ENCODE measurements around the gene GNG2.

The GNG2 gene

GRCh38 chr14:51860164-51860824 is at the start of gene GNG2:
Gene GNG2 (plus strand): TSS chr14:51860612. CDS start chr14:51950679, 90,067 bp downstream.
- peak; percentile 84 for DNase-seq

DNA sequence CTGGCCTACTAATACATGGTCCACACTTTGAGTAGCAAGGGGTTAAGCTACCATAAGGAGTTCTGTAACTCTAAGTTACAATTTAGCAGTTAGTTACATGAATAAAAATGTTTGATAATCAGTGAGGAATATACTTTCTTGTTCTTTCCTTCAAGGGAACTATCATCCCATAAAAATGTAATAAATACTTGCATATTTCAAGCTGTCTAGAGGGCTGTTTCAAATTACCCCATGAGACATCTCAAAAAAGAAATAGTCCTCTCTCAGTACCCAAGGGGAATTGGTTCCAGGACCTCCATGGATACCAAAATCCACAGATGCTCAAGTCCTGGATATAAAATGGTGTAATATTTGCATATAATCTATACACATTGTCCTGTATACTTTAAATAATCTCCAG is 48.7 kb upstream of the GNG2 start:
- no peak for DNase-seq

- no peak for DNase-seq
Measured at GRCh38 chr14:51816031-51816430, 44.4 kb upstream of the GNG2 start.

DNA sequence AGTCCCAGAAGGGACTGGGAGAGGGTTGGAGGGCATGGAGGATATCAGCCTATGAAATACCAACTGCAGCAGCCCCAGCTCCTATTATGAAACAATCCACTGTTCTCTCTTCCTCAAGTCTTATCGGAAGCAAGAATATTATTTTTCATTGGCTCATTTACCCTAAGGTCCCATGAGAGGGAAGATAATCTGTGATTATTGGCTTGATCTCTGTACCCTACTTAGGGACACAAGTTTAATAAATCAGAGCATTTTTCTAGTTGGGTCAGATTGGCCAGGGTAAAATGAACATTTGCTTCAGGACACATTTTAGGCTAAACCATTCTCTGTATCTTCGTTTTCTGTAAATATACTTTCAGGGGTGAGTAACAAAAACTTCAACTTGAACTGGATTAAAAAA is 43.1 kb upstream of the GNG2 start:
- no peak for DNase-seq

DNA sequence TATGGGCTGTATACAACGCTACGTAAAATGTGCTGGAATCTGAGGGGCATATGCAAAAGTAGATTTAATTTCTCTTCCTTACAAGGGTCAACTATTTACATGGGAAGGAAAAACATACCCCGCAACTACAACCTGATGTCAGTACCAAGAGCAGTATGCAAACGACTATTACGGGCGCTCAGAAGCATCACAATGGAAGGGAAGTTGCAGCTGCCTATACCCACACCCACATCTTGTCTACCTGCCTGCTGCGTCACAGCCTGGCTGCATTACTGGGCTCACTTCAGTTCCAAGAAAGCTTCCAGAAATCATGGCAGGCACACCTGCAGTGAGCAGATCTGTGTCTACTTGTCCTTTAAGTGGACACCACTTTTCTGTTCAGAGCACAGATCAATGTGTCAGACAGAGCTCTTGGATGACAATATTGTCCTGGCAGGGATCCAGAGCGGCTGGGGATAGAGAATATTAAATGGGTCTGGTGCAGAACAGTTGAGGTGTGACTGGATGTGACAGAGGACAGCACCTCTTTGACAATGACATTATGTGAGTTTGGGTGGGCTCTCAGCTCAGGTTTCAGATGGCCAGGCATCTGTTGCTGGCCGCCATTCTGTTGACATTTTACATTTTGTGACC is 41.5 kb upstream of the GNG2 start:
- DNase-seq: no peak

DNA sequence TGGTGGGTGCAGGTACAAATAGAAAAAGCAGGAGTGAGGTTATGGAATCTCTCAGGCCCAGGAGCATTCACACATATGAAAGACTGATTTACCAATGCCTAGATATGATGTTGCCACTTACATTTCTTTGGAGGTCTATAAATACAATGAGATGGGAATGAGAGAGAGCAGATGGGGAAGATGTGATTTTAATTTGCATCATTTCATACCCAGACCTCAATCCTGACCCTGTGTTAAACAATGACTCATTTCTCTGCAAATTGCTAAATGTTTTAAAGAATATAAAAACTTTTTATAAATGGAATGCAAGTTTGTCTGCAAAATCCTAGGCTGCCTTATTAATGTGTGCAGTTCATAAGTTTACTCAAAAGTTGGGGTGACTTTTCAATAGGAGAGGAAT is 38.6 kb upstream of the GNG2 start:
- no peak for DNase-seq

DNA sequence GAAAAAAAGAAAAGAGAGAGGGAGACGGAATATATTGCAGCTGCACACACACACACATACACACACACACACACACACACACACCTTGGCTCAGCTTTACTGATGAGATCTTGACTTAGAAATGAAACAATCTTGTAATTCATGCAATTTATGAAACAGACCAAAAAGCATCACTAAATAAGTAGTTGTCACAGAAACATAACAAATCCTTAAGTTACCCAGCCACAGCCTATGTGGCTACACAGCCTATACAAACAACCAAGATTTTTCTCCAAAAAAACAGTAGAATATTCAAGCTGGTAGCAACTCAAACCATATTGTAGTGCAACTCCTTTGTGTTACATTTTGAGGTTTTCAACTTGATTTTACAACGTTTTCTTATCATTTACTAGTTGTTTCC is 37.9 kb upstream of the GNG2 start:
- DNase-seq: no peak

DNA sequence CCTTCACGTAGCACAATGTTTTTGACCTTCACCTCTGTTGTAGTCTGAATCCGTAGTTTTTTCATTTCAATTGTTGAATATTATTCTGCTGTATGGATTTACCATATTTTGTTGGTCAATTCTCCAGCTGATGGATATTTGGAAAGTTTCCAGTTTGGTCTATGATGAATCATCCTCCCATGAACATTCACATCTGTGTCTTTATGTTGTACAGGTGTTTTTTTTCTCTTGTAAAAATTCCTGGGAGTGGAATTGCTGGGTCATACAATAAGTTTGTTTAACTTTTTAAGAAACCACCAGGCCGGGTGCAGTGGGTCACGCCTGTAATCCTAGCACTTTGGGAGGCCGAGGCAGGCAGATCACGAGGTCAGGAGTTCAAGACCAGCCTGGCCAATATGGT is 36.7 kb upstream of the GNG2 start:
- no peak for DNase-seq

GRCh38 chr14:51824191-51824590 is 36.2 kb upstream of the GNG2 start:
- no peak for DNase-seq

DNA sequence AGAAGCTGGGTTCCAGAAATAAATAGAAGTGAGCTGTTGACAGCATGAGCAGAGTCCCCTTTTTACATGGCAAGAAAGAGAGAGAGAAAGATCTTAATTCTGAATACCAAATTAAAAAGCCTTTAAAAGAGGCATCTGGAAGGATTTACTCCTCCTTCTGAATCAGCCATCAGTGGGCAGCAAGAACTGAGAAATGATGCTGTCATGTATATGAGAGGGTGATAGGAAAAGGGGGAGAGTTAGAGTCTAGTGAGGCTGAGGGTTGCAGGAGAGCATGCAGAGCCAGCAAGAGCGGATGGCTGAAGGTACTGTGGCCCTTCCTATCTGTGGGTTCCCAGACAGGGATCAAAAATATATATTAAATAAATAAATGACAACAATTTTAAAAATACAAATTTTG is 34.5 kb upstream of the GNG2 start:
- no peak for DNase-seq

GRCh38 chr14:51828017-51828797 is 32.2 kb upstream of the GNG2 start:
- DNase-seq: peak; percentile 82

DNA sequence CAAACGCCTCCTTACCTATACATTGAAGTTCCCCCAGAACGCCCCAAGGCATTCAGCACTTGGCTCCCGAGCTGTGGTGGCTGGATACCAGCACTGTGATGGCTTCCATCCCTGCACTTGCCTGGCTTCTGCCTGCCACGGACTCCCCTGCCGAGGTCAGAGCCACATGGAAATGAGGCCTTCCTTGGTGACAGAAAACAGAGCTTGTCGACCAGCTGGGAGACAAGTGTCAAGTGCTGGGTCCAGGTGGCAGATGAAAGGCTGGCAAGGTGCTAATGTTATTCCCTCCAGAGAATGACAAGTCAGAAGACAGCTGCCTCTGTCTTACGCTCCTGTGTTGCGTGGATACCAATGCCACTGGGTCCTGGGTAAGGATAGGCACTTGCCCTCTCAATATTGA is 26.2 kb upstream of the GNG2 start:
- no peak for DNase-seq

- no peak for DNase-seq
Measured at GRCh38 chr14:51836417-51836816, 24.0 kb upstream of the GNG2 start.

DNA sequence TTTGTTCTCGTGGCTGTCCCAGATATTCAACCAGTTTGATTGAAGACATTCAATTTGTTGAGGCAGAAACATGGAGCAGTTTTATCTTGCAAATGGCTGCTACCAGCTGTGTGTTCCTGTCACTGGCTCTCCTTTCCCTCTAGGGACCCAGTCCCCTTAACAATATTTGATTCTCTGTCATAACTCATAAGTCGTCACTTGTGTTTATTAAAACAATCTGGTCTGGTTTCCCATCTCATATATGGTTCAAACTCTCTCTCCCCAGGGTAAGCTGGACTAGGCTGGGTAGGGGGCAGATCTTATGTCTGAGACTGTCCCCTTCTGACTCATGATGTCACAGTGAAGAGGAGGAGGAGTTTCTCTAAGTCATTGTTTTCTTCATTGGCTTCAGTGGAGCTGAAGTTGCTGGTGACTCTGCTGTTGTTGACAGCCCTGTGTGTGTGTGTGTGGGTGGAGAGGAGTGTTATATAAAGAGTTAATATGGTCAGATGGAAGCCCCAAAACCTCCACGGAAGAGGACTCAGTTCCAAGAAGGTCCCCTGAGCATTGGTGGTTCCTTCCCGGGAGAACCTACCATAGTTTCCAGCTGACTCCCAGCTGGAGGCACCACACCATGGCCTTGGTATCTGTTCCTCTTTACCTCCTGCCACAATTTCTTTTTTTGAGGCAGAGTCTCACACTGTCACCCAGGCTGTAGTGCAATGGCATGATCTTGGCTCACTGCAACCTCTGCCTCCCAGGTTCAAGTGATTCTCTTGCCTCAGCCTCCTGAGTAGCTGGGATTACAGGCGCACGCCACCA is 16.1 kb upstream of the GNG2 start:
- no peak for DNase-seq

- no peak for DNase-seq
Measured at GRCh38 chr14:51845811-51846210, 14.6 kb upstream of the GNG2 start.

GRCh38 chr14:51846631-51847488 is 13.6 kb upstream of the GNG2 start:
- DNase-seq: peak; percentile 87

DNA sequence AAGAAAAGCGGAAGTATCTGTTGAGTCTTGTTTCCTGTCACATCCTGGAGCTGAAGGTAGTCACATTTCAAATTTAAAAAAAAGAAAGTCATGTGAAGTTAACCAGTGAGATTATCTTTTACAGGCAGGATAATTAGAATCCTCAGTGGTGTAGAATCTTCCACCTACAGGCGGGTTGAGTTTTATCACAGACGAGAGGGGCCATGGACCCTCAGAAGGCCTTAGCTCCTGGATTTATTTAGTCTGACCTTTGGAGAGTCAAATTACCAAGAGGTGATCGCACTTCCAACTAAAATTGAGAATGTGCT is 13.0 kb upstream of the GNG2 start:
- no peak for DNase-seq

DNA sequence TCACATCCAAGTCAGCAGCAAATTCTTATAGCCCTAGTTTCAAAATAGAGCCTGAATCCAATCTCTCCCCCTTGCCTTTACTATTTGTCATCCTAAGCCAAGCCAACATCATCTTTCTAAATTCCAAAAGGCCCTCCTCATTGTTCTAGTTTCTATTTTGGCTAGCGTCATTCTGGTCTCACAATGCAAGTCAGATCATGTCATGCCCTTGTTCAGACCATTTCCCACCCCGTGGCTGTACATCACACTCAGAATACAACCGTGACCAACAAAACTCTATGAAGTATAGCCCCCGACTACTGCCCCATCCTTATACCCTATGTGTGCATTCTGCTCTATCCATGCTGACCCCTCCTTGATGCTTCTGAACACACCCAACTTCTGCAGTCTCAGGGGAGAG is 12.3 kb upstream of the GNG2 start:
- DNase-seq: no peak

- DNase-seq: peak; percentile 62
Measured at GRCh38 chr14:51849097-51849496, 11.3 kb upstream of the GNG2 start.

DNA sequence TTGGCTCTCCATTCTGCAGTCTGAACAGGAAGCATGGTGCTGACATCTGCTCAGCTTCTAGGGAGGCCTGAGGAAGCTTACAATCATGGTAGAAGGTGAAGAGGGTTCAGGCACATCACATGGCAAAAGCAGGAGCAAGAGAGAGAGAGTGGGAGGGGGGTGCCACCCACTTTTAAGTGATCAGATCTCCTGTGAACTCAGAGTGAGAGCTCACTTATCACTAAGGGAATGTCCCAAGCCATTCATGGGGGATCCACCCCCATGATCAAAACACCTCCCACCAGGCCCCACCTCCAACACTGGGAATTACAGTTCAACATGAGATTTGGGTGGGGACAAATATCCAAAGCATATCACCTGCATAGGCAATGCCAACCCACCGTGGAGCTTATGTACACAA is 9.8 kb upstream of the GNG2 start:
- peak; percentile 27 for DNase-seq

- DNase-seq: no peak
Measured at GRCh38 chr14:51852541-51852940, 7.9 kb upstream of the GNG2 start.

- no peak for DNase-seq
Measured at GRCh38 chr14:51855234-51855633, 5.2 kb upstream of the GNG2 start.
